Esophagus muscularis mucosa (tissue), 3 donors: ENCODE results near the gene LGALS3BP.

Experiments
- EP300 ChIP-seq: sonication (generic); formaldehyde crosslinking; IDR thresholded peaks from one replicate; pipeline ENCODE4 v1.6.1; 2017; ENCODE audit warnings: antibody characterized with exemption
- TF ChIP-seq, protein P1 (sequence below), 3 experiments: fragments of 200-600 bp in 2 of 3; fragments of 450-650 bp in 1 of 3; sonication (generic) in 2 of 3; IDR thresholded peaks; one replicate each; pipeline ENCODE4 v1.5.1; 2017 to 2019; ENCODE audit warnings: antibody characterized with exemption in 3 of 3, mild to moderate bottlenecking in 2 of 3, moderate library complexity in 1 of 3

DNA sequence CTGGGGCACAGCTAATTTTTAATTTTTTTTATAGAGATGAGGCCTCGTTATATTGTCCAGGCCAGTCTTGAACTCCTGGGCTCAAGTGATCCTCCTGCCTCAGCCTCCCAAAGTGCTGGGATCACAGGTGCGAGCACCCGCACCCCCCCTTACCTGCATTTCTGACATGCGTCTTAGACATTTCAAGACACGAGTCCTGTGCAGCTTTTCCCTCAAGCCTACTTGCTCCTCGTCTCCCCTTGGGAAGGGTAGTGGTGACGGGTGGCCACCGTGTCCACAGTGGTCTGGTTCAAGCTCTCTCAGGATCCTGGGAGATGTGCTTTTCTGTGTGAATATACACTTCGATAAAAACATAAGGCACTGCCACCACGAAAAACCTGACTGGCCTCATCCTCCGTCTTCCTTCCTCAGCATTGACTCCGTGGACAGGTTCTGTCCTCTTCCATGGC is 20.2 kb upstream of the LGALS3BP start:
- TF ChIP-seq, protein P1, sequence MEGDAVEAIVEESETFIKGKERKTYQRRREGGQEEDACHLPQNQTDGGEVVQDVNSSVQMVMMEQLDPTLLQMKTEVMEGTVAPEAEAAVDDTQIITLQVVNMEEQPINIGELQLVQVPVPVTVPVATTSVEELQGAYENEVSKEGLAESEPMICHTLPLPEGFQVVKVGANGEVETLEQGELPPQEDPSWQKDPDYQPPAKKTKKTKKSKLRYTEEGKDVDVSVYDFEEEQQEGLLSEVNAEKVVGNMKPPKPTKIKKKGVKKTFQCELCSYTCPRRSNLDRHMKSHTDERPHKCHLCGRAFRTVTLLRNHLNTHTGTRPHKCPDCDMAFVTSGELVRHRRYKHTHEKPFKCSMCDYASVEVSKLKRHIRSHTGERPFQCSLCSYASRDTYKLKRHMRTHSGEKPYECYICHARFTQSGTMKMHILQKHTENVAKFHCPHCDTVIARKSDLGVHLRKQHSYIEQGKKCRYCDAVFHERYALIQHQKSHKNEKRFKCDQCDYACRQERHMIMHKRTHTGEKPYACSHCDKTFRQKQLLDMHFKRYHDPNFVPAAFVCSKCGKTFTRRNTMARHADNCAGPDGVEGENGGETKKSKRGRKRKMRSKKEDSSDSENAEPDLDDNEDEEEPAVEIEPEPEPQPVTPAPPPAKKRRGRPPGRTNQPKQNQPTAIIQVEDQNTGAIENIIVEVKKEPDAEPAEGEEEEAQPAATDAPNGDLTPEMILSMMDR (IDR thresholded peaks at IDR 0.05), result no peak
- TF ChIP-seq EP300, result no peak
